ENCODE results near the gene IFIT1B. TPM values are rescaled to one million over a fixed set of nuclear protein-coding genes. Genes with fewer than 3 reads are reported as not detected.
"Not testable (repeated sequence)": the region's sequence is repeated elsewhere in the genome, so short reads cannot be mapped to it uniquely, and the experiment has no call there.

Gene IFIT1B
- total RNA-seq, 2 experiments from 2014 or later, result not detected

DNA sequence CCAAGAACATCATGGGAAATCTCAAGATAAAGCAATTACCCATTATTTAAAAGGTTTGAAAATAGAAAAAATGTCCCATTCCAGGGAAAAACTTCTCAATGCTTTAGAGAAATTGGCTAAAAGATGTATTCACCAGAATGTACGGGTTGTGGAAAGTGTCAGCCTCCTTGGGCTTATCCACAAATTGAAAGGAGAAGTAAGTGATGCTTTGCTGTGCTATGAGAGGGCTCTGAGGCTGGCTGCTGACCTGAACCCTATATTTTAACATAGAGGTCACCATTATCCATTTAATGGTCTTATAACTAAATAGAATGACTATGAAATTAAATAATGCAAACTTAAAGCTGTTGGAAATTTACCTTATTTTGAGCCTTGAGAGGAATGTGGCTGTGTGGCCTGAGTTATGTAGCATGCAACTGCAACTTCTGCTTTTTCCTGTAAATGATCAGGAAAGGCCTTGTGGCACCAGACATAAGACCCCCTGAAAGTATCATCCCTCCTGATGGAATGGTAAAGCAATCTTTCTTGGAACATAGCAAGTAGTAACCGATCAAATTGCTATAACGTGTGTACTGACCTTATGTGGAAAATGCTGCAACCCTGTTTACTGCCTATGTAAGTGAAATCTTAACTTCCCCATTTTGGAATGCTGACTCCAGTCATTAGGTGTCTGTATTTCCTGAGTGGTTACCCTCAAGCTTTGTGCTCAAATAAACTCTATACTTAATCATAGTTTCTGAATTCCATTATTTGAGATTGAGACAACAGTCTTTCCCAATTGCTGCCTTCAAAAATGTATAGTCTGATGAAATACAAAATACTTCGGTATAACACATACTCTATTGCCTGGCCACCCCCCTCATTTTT, 6.9 kb downstream of the IFIT1B start:
- Mint-ChIP-seq H3K4me3 (no peak overlapping the region), H3K27ac (no peak overlapping the region), H3K9me3 (no peaks in the 10 kb centered on the region), H3K36me3 (ENCODE audit: low read depth) (no peaks in the 10 kb centered on the region), H3K27me3 (peaks cover 1% of the 10 kb centered on the region), H3K4me1 (ENCODE audit: low read depth) (peaks cover 8% of the 10 kb centered on the region)
- intact Hi-C loops (cut with micrococcal nuclease), result no loop called here
- ATAC-seq (no peak), DNase-seq (no peak)
- TF ChIP-seq, protein P1, sequence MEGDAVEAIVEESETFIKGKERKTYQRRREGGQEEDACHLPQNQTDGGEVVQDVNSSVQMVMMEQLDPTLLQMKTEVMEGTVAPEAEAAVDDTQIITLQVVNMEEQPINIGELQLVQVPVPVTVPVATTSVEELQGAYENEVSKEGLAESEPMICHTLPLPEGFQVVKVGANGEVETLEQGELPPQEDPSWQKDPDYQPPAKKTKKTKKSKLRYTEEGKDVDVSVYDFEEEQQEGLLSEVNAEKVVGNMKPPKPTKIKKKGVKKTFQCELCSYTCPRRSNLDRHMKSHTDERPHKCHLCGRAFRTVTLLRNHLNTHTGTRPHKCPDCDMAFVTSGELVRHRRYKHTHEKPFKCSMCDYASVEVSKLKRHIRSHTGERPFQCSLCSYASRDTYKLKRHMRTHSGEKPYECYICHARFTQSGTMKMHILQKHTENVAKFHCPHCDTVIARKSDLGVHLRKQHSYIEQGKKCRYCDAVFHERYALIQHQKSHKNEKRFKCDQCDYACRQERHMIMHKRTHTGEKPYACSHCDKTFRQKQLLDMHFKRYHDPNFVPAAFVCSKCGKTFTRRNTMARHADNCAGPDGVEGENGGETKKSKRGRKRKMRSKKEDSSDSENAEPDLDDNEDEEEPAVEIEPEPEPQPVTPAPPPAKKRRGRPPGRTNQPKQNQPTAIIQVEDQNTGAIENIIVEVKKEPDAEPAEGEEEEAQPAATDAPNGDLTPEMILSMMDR (IDR thresholded peaks at IDR 0.05), result no peak
- CTCF ChIA-PET, result interaction anchor here (1.0 to 3.0 kb wide), 3 partner anchors 16 to 83 kb away, joined by 3 to 13 read pairs (median 3); partner anchors contain the start of gene IFIT2
- POLR2A ChIA-PET, result no interaction called here

- Mint-ChIP-seq H3K27ac (no peak overlapping the region), H3K4me1 (ENCODE audit: low read depth) (peaks cover 16% of the 10 kb centered on the region), H3K36me3 (ENCODE audit: low read depth) (no peaks in the 10 kb centered on the region), H3K27me3 (no peaks in the 10 kb centered on the region), H3K9me3 (no peaks in the 10 kb centered on the region), H3K4me3 (no peak overlapping the region)
- TF ChIP-seq, protein P1 (IDR thresholded peaks at IDR 0.05), result no peak
- ChIA-PET POLR2A (interaction anchor here (0.6 to 1.0 kb wide), 2 partner anchors 25 to 233 kb away, joined by 3 read pairs; partner anchors contain the start of gene IFIT5), CTCF (interaction anchor here (0.9 to 2.1 kb wide), 8 partner anchors 14 to 398 kb away, joined by 3 to 7 read pairs (median 3); partner anchors contain the start of genes FAS and LIPA)
- ATAC-seq, result no peak
- intact Hi-C loops (cut with micrococcal nuclease), result no loop called here
- no peak for DNase-seq
Observed at GRCh38 chr10:89388806-89389205, 10.9 kb downstream of the IFIT1B start.

- H3K4me1 Mint-ChIP-seq (ENCODE audit: low read depth), result peaks cover 16% of the 10 kb centered on the region
- no peaks in the 10 kb centered on the region for H3K27me3 Mint-ChIP-seq
- POLR2A ChIA-PET, result interaction anchor here (0.6 to 1.0 kb wide), 3 partner anchors 25 to 233 kb away, joined by 3 read pairs; partner anchors contain the start of gene IFIT5
- no peak overlapping the region for H3K27ac Mint-ChIP-seq
- H3K4me3 Mint-ChIP-seq, result no peak overlapping the region
- DNase-seq, result no peak
- CTCF ChIA-PET, result interaction anchor here (0.6 to 2.1 kb wide), 7 partner anchors 11 to 138 kb away, joined by 3 to 7 read pairs (median 3); partner anchors contain the start of gene LIPA
- no peaks in the 10 kb centered on the region for H3K9me3 Mint-ChIP-seq
- intact Hi-C loops (cut with micrococcal nuclease), result no loop called here
- TF ChIP-seq, protein P1 (IDR thresholded peaks at IDR 0.05), result peak; percentile 24
- no peaks in the 10 kb centered on the region for H3K36me3 Mint-ChIP-seq (ENCODE audit: low read depth)
- ATAC-seq, result no peak
Observed at GRCh38 chr10:89389254-89389653, 11.4 kb downstream of the IFIT1B start.

- DNase-seq (no peak), ATAC-seq (no peak)
- Mint-ChIP-seq H3K9me3 (peaks cover 3% of the 10 kb centered on the region), H3K4me1 (ENCODE audit: low read depth) (peaks cover 21% of the 10 kb centered on the region), H3K27ac (no peak overlapping the region), H3K36me3 (ENCODE audit: low read depth) (peaks cover 2% of the 10 kb centered on the region), H3K27me3 (no peaks in the 10 kb centered on the region), H3K4me3 (no peak overlapping the region)
- intact Hi-C loops (cut with micrococcal nuclease), result no loop called here
- TF ChIP-seq, protein P1 (IDR thresholded peaks at IDR 0.05), result no peak
- ChIA-PET POLR2A (no interaction called here), CTCF (interaction anchor here (1.1 to 1.8 kb wide), 2 partner anchors 22 to 54 kb away, joined by 3 to 8 read pairs; no protein-coding TSS in a partner anchor)
Observed at GRCh38 chr10:89390476-89391225, 12.8 kb downstream of the IFIT1B start.

DNA sequence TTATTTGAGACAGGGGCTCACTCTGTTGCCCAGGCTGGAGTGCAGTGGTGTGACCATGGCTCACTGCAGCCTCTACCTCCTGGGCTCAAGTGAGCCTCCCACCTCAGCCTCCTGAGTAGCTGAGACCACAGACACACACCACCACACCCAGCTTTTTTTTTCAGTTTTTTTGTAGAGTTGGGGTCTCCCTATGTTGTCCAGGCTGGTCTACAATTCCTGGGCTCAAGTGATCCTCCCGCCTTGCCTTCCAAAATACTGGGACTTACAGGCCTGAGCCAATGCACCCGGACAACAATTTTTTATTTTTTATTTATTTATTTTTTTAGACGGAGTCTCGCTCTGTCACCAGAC, 13.3 kb downstream of the IFIT1B start:
- H3K9me3 Mint-ChIP-seq; intact Hi-C loops (cut with micrococcal nuclease); H3K27me3 Mint-ChIP-seq; H3K36me3 Mint-ChIP-seq (ENCODE audit: low read depth); DNase-seq; H3K27ac Mint-ChIP-seq; H3K4me3 Mint-ChIP-seq; POLR2A ChIA-PET; ATAC-seq: not testable (repeated sequence)
- CTCF ChIA-PET, result interaction anchor here (1.8 kb wide), 1 partner anchor 21 kb away, joined by 8 read pairs; no protein-coding TSS in a partner anchor
- H3K4me1 Mint-ChIP-seq (ENCODE audit: low read depth), result peaks cover 21% of the 10 kb centered on the region

Measured in activated CD8-positive, alpha-beta T cell treated with anti-CD3 and anti-CD28 coated beads for 36 hours (primary cell).